ENCODE results near the gene KIAA1671. TPM values are rescaled to one million over a fixed set of nuclear protein-coding genes. Genes with fewer than 3 reads are reported as not detected.
A peak's percentile ranks its signal among the peaks of the same experiment; 100 is the strongest.

The KIAA1671 gene
- total RNA-seq, 2 experiments from 2014 or later, result 12.3 to 14.0 TPM

- H3K9me3 Mint-ChIP-seq (ENCODE audit: low read depth), result no peaks in the 10 kb centered on the region
- H3K4me3 Mint-ChIP-seq, result no peak overlapping the region
- no peaks in the 10 kb centered on the region for H3K36me3 Mint-ChIP-seq (ENCODE audit: low read depth)
- POLR2A ChIA-PET, result no interaction called here
- H3K27ac Mint-ChIP-seq, result no peak overlapping the region
- intact Hi-C loops (cut with DNase I, micrococcal nuclease), result no loop called here
- ATAC-seq, result no peak
- peaks cover 6% of the 10 kb centered on the region for H3K4me1 Mint-ChIP-seq
- DNase-seq, result no peak
- H3K27me3 Mint-ChIP-seq, result peaks cover 11% of the 10 kb centered on the region
- CTCF ChIA-PET, result interaction anchor here (1.8 kb wide), 1 partner anchor 13 kb away, joined by 4 read pairs; no protein-coding TSS in a partner anchor
Observed at GRCh38 chr22:25021409-25021808, 68.9 kb downstream of the KIAA1671 start.

- ChIA-PET CTCF (interaction anchor here (1.8 kb wide), 1 partner anchor 12 kb away, joined by 4 read pairs; no protein-coding TSS in a partner anchor), POLR2A (no interaction called here)
- Mint-ChIP-seq H3K4me1 (peaks cover 10% of the 10 kb centered on the region), H3K9me3 (ENCODE audit: low read depth) (no peaks in the 10 kb centered on the region), H3K4me3 (no peak overlapping the region), H3K36me3 (ENCODE audit: low read depth) (no peaks in the 10 kb centered on the region), H3K27ac (no peak overlapping the region), H3K27me3 (peaks cover 11% of the 10 kb centered on the region)
- intact Hi-C loops (cut with DNase I, micrococcal nuclease), result no loop called here
- ATAC-seq, result no peak
- DNase-seq, result no peak
Observed at GRCh38 chr22:25021976-25022711, 69.6 kb downstream of the KIAA1671 start.

GRCh38 chr22:25023879-25024278 lies 71.4 kb downstream of the KIAA1671 start:
- ChIA-PET POLR2A (no interaction called here), CTCF (no interaction called here)
- ATAC-seq, result no peak

GRCh38 chr22:25024895-25025294 lies 72.4 kb downstream of the KIAA1671 start:
- H3K36me3 Mint-ChIP-seq (ENCODE audit: low read depth), result no peaks in the 10 kb centered on the region
- no peak overlapping the region for H3K27ac Mint-ChIP-seq
- CTCF ChIA-PET, result interaction anchor here (0.6 to 1.0 kb wide), 2 partner anchors 24 to 621 kb away, joined by 3 read pairs; no protein-coding TSS in a partner anchor
- ATAC-seq, result no peak
- intact Hi-C loops (cut with DNase I, micrococcal nuclease), result no loop called here
- no peak overlapping the region for H3K4me3 Mint-ChIP-seq
- H3K27me3 Mint-ChIP-seq, result peaks cover 9% of the 10 kb centered on the region
- DNase-seq, result no peak
- H3K9me3 Mint-ChIP-seq (ENCODE audit: low read depth), result no peaks in the 10 kb centered on the region
- POLR2A ChIA-PET, result no interaction called here
- H3K4me1 Mint-ChIP-seq, result peaks cover 10% of the 10 kb centered on the region

More at GRCh38 chr22:25023879-25024278, 71.4 kb downstream of the KIAA1671 start:
- no peak overlapping the region for H3K4me3 Mint-ChIP-seq
- peaks cover 10% of the 10 kb centered on the region for H3K4me1 Mint-ChIP-seq
- H3K27ac Mint-ChIP-seq, result no peak overlapping the region
- H3K36me3 Mint-ChIP-seq (ENCODE audit: low read depth), result no peaks in the 10 kb centered on the region
- no peaks in the 10 kb centered on the region for H3K9me3 Mint-ChIP-seq (ENCODE audit: low read depth)
- intact Hi-C loops (cut with DNase I, micrococcal nuclease), result no loop called here
- DNase-seq, result no peak
- H3K27me3 Mint-ChIP-seq, result peaks cover 11% of the 10 kb centered on the region

GRCh38 chr22:25025491-25026400 lies 73.2 kb downstream of the KIAA1671 start:
- Mint-ChIP-seq H3K36me3 (ENCODE audit: low read depth) (no peaks in the 10 kb centered on the region), H3K4me3 (no peak overlapping the region), H3K4me1 (peaks cover 10% of the 10 kb centered on the region), H3K27me3 (peaks cover 3% of the 10 kb centered on the region), H3K27ac (peak overlapping the region; percentile 59), H3K9me3 (ENCODE audit: low read depth) (no peaks in the 10 kb centered on the region)
- ChIA-PET POLR2A (no interaction called here), CTCF (interaction anchor here (1.9 kb wide), 1 partner anchor 22 kb away, joined by 9 read pairs; no protein-coding TSS in a partner anchor)
- ATAC-seq, result peak; percentile 47
- DNase-seq, result peak; percentile 42
- intact Hi-C loops (cut with DNase I, micrococcal nuclease), result no loop called here

GRCh38 chr22:25027043-25027906 lies 74.8 kb downstream of the KIAA1671 start:
- ATAC-seq (no peak), DNase-seq (no peak)
- H3K27me3 Mint-ChIP-seq, result peaks cover 3% of the 10 kb centered on the region
- H3K9me3 Mint-ChIP-seq (ENCODE audit: low read depth), result no peaks in the 10 kb centered on the region
- ChIA-PET POLR2A (no interaction called here), CTCF (interaction anchor here (1.9 kb wide), 1 partner anchor 21 kb away, joined by 9 read pairs; no protein-coding TSS in a partner anchor)
- H3K4me1 Mint-ChIP-seq, result peaks cover 10% of the 10 kb centered on the region
- no peak overlapping the region for H3K27ac Mint-ChIP-seq
- H3K4me3 Mint-ChIP-seq, result no peak overlapping the region
- intact Hi-C loops (cut with DNase I, micrococcal nuclease), result no loop called here
- H3K36me3 Mint-ChIP-seq (ENCODE audit: low read depth), result no peaks in the 10 kb centered on the region

- ATAC-seq, result no peak
- Mint-ChIP-seq H3K4me1 (peaks cover 10% of the 10 kb centered on the region), H3K9me3 (ENCODE audit: low read depth) (no peaks in the 10 kb centered on the region), H3K36me3 (ENCODE audit: low read depth) (no peaks in the 10 kb centered on the region), H3K27ac (no peak overlapping the region), H3K27me3 (peaks cover 3% of the 10 kb centered on the region), H3K4me3 (no peak overlapping the region)
- CTCF ChIA-PET, result interaction anchor here (0.7 kb wide), 1 partner anchor 74 kb away, joined by 3 read pairs; no protein-coding TSS in a partner anchor
- POLR2A ChIA-PET, result no interaction called here
- DNase-seq, result peak; percentile 57
- intact Hi-C loops (cut with DNase I, micrococcal nuclease), result loop anchor here in 1 of 2 experiments (1.0 kb wide), 1 partner anchor 76 kb away; the partner anchor contains the start of gene KIAA1671
Observed at GRCh38 chr22:25027959-25028840, 75.7 kb downstream of the KIAA1671 start.

- DNase-seq (no peak), ATAC-seq (no peak)
- Mint-ChIP-seq H3K27ac (no peak overlapping the region), H3K4me1 (peaks cover 10% of the 10 kb centered on the region), H3K36me3 (ENCODE audit: low read depth) (no peaks in the 10 kb centered on the region), H3K4me3 (no peak overlapping the region), H3K27me3 (peaks cover 3% of the 10 kb centered on the region), H3K9me3 (ENCODE audit: low read depth) (no peaks in the 10 kb centered on the region)
- ChIA-PET POLR2A (no interaction called here), CTCF (interaction anchor here (0.7 kb wide), 2 partner anchors 75 to 143 kb away, joined by 3 to 4 read pairs; no protein-coding TSS in a partner anchor)
- intact Hi-C loops (cut with DNase I, micrococcal nuclease), result loop anchor here in 1 of 2 experiments (1.0 kb wide), 1 partner anchor 76 kb away; the partner anchor contains the start of gene KIAA1671
Observed at GRCh38 chr22:25028841-25029141, 76.3 kb downstream of the KIAA1671 start.

- Mint-ChIP-seq H3K9me3 (ENCODE audit: low read depth) (no peaks in the 10 kb centered on the region), H3K4me1 (peaks cover 10% of the 10 kb centered on the region), H3K4me3 (no peak overlapping the region), H3K27ac (no peak overlapping the region), H3K27me3 (peaks cover 3% of the 10 kb centered on the region), H3K36me3 (ENCODE audit: low read depth) (no peaks in the 10 kb centered on the region)
- CTCF ChIA-PET, result interaction anchor here (0.7 to 1.0 kb wide), 2 partner anchors 27 to 142 kb away, joined by 4 read pairs; no protein-coding TSS in a partner anchor
- POLR2A ChIA-PET, result no interaction called here
- ATAC-seq, result no peak
- no peak for DNase-seq
- intact Hi-C loops (cut with DNase I, micrococcal nuclease), result no loop called here
Observed at GRCh38 chr22:25029181-25029580, 76.7 kb downstream of the KIAA1671 start.

- ChIA-PET POLR2A (no interaction called here), CTCF (interaction anchor here (1.2 kb wide), 1 partner anchor 19 kb away, joined by 3 read pairs; no protein-coding TSS in a partner anchor)
- Mint-ChIP-seq H3K4me3 (no peak overlapping the region), H3K27ac (no peak overlapping the region), H3K36me3 (ENCODE audit: low read depth) (no peaks in the 10 kb centered on the region), H3K9me3 (ENCODE audit: low read depth) (no peaks in the 10 kb centered on the region), H3K27me3 (no peaks in the 10 kb centered on the region), H3K4me1 (peaks cover 10% of the 10 kb centered on the region)
- ATAC-seq, result no peak
- intact Hi-C loops (cut with DNase I, micrococcal nuclease), result no loop called here
- DNase-seq, result no peak
Observed at GRCh38 chr22:25030636-25031035, 78.1 kb downstream of the KIAA1671 start.

Measured in activated CD4-positive, alpha-beta T cell treated with anti-CD3 and anti-CD28 coated beads for 36 hours (primary cell).